Type B pancreatic cell (in vitro differentiated cells): ENCODE data around the gene TAF4B. TPM values are rescaled to one million over a fixed set of nuclear protein-coding genes. Genes with fewer than 3 reads are reported as not detected.

Experiments
- DNase-seq: peaks from one replicate; pipeline ENCODE4 v3.0.0; 2021; ENCODE audit warnings: mixed read lengths; ENCODE audit not compliant: unreplicated experiment; ENCODE audit errors: extremely low spot score
- H3K27ac Mint-ChIP-seq: 2 replicates; pipeline ENCODE4 v1.8.0; 2021; ENCODE audit warnings: mild to moderate bottlenecking, mixed read lengths
- H3K27me3 Mint-ChIP-seq: 2 replicates; pipeline ENCODE4 v1.8.0; 2021; ENCODE audit warnings: mixed read lengths
- H3K36me3 Mint-ChIP-seq: 2 replicates; pipeline ENCODE4 v1.8.0; 2021; ENCODE audit warnings: mixed read lengths
- H3K4me1 Mint-ChIP-seq: one replicate; pipeline ENCODE4 v1.8.0; 2021; ENCODE audit warnings: mixed read lengths; ENCODE audit not compliant: unreplicated experiment
- H3K4me3 Mint-ChIP-seq: 2 replicates; pipeline ENCODE4 v1.8.0; 2021; ENCODE audit warnings: mild to moderate bottlenecking, mixed read lengths
- H3K9me3 Mint-ChIP-seq: 2 replicates; pipeline ENCODE4 v1.8.0; 2021; ENCODE audit warnings: mixed read lengths
- total RNA-seq: library from RNA; stranded (reverse); gene quantifications from 2 replicates; pipeline ENCODE4 v1.2.1, GENCODE V29; 2021; ENCODE audit warnings: low replicate concordance
- TF ChIP-seq, protein P1 (sequence below): fragments of 200-600 bp; sonication (generic); conservative IDR thresholded peaks from 2 replicates; pipeline ENCODE4 v1.5.0; 2021; ENCODE audit warnings: antibody characterized with exemption, mild to moderate bottlenecking

The TAF4B gene
- total RNA-seq, 1 donor from 2014 or later = 5.1 TPM

DNA sequence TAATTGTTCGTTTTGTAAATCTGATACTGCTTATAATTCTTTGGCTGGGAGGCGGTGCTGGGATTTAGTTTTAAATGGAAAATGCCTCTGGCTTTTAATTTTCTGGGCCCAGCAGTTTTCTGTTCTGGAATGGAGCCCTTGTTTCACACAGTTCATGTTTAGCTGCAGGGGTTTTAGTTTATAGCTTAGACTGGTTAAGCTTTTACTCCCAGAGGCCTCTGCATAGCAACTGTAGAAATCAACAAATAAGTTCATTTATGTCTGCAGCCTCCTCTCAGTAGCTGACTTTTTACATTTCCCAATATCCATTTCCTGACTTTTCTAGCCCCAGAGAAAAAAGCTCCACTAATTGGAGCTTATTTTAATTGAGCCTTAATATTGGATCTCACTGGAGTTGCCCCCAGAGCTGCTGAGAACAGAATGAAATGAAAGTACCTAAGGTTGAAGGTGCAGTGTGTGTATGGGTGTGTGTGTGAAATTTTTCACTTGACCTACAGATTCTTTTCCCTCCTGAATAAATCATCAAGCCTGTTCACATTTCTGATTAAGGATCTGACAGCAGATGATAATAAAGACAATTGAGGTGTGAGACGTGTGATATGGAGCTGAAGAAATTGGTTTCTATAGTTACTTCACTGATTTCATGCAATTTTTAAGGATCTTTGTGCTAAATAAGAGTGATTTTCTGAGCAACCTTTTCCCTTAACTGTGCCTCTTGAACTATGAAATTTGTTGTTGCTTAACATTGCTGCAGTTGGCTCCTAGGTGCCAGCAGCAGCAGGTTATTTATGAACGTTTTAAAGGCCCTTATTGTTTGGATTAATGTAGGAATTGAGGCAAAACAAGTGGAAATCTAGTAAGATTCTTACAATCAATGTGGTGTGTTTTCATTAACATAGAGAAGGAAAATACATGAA, 109.6 kb downstream of the TAF4B start:
- DNase-seq = no peak
- no peaks in the 10 kb centered on the region for H3K27me3 Mint-ChIP-seq
- TF ChIP-seq, protein P1, sequence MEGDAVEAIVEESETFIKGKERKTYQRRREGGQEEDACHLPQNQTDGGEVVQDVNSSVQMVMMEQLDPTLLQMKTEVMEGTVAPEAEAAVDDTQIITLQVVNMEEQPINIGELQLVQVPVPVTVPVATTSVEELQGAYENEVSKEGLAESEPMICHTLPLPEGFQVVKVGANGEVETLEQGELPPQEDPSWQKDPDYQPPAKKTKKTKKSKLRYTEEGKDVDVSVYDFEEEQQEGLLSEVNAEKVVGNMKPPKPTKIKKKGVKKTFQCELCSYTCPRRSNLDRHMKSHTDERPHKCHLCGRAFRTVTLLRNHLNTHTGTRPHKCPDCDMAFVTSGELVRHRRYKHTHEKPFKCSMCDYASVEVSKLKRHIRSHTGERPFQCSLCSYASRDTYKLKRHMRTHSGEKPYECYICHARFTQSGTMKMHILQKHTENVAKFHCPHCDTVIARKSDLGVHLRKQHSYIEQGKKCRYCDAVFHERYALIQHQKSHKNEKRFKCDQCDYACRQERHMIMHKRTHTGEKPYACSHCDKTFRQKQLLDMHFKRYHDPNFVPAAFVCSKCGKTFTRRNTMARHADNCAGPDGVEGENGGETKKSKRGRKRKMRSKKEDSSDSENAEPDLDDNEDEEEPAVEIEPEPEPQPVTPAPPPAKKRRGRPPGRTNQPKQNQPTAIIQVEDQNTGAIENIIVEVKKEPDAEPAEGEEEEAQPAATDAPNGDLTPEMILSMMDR = no peak
- peak overlapping the region; percentile 78 for H3K27ac Mint-ChIP-seq
- peaks cover 30% of the 10 kb centered on the region for H3K4me1 Mint-ChIP-seq
- H3K36me3 Mint-ChIP-seq = no peaks in the 10 kb centered on the region
- H3K4me3 Mint-ChIP-seq = peak overlapping the region; percentile 35
- no peaks in the 10 kb centered on the region for H3K9me3 Mint-ChIP-seq

DNA sequence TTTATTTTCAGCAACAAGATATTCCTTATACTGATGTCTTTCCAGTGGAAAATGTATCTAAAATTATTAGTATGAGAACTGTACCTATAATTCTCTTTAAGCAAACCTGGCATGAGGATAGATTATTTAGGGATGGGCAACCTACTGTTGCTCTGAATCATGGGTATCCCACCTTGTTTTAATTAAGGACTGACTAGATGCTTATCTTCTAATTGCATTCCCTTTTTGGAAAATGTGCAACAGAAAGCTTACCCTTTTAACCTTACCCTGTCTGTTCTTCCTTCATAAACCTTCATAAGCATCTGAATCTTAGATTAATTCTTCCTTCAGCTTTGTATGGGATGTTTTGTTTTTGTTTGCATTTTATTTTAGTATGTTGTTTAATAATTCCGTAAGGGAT, 110.3 kb downstream of the TAF4B start:
- H3K36me3 Mint-ChIP-seq = peaks cover 4% of the 10 kb centered on the region
- H3K9me3 Mint-ChIP-seq = no peaks in the 10 kb centered on the region
- TF ChIP-seq, protein P1 = no peak
- no peak for DNase-seq
- peak overlapping the region; percentile 78 for H3K27ac Mint-ChIP-seq
- H3K27me3 Mint-ChIP-seq = no peaks in the 10 kb centered on the region
- H3K4me1 Mint-ChIP-seq = peaks cover 35% of the 10 kb centered on the region
- peak overlapping the region; percentile 35 for H3K4me3 Mint-ChIP-seq

DNA sequence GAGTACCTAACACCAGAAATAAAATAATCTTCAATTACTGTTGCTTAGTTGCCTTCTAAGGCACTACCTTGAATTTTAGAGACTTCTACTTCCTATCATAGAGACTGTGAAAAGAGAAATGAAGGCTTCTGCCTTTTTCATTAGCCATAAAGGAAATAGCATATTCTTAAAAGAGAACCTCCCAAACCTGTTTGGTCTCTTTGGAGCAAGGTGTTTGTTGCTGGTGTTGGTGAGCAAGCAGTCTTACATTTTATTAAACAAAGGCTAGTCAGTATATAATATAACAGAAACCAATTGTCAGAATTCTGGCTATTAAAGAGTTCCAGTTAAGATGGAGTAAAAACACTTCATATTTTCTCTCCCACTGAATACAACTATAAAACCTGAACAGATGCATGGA, 116.4 kb downstream of the TAF4B start:
- Mint-ChIP-seq H3K27ac (peak overlapping the region; percentile 84), H3K9me3 (peaks cover 20% of the 10 kb centered on the region), H3K36me3 (peaks cover 22% of the 10 kb centered on the region), H3K4me3 (peak overlapping the region; percentile 7), H3K4me1 (peaks cover 9% of the 10 kb centered on the region), H3K27me3 (no peaks in the 10 kb centered on the region)
- DNase-seq = no peak
- TF ChIP-seq, protein P1 = no peak

- peaks cover 5% of the 10 kb centered on the region for H3K36me3 Mint-ChIP-seq
- peaks cover 16% of the 10 kb centered on the region for H3K9me3 Mint-ChIP-seq
- H3K4me1 Mint-ChIP-seq = no peaks in the 10 kb centered on the region
- TF ChIP-seq, protein P1 = no peak
- no peaks in the 10 kb centered on the region for H3K27me3 Mint-ChIP-seq
- no peak for DNase-seq
- no peak overlapping the region for H3K27ac Mint-ChIP-seq
- H3K4me3 Mint-ChIP-seq = no peak overlapping the region
Observed at GRCh38 chr18:26350961-26351360, 124.7 kb downstream of the TAF4B start.

DNA sequence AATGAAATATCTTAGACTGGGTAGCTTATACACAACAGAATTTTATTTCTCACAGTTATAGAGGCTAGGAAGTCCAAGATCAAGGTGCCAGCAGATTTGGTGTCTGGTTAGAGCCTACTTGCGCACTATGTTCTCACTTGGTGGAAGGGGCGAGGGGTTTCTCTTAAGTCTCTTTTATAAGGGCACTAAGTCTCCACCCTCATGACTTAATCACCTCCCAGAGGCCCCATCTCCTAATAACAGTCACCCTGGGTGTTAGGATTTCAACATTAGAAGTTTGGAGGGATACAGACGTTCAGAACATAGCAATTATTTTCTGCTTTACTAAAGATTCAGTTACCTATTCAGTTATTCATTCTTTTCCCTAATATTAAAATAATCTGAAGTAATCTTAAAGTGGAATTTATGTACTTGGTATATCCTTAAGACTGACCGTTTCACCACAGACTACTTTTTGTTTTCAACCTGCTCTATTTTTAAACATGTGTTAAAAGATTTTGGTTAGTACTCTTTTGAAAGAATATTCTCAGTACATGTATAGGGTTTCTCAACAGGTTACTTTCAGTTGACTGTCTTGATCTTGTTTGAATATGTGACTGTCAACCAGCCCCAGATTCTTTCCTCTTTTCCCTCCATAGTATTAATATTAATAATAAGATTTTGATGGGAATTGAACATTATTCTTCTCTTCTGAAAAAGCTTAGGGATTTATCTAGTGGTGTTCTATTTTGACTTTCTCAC, 130.0 kb downstream of the TAF4B start:
- Mint-ChIP-seq H3K27ac (no peak overlapping the region), H3K4me1 (no peaks in the 10 kb centered on the region), H3K27me3 (no peaks in the 10 kb centered on the region), H3K36me3 (peaks cover 3% of the 10 kb centered on the region), H3K9me3 (peaks cover under 1% of the 10 kb centered on the region), H3K4me3 (no peak overlapping the region)
- TF ChIP-seq, protein P1 = no peak
- DNase-seq = no peak
